Measurements from ENCODE around the gene MPRIP.

GRCh38 chr17:17183744-17184143 is 141.5 kb downstream of the MPRIP start:
- TF ChIP-seq, protein P1, sequence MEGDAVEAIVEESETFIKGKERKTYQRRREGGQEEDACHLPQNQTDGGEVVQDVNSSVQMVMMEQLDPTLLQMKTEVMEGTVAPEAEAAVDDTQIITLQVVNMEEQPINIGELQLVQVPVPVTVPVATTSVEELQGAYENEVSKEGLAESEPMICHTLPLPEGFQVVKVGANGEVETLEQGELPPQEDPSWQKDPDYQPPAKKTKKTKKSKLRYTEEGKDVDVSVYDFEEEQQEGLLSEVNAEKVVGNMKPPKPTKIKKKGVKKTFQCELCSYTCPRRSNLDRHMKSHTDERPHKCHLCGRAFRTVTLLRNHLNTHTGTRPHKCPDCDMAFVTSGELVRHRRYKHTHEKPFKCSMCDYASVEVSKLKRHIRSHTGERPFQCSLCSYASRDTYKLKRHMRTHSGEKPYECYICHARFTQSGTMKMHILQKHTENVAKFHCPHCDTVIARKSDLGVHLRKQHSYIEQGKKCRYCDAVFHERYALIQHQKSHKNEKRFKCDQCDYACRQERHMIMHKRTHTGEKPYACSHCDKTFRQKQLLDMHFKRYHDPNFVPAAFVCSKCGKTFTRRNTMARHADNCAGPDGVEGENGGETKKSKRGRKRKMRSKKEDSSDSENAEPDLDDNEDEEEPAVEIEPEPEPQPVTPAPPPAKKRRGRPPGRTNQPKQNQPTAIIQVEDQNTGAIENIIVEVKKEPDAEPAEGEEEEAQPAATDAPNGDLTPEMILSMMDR (IDR thresholded peaks at IDR 0.05) = no peak
- TF ChIP-seq POLR2A (IDR thresholded peaks at IDR 0.05) = no peak
